HG03103 (cell line): ENCODE measurements around the gene CAPN1.

Source experiments
- ATAC-seq: cut with Tn5 transposase; IDR thresholded peaks from one replicate; pipeline ENCODE4 v1.9.1; 2021; ENCODE audit warnings: low read depth; ENCODE audit not compliant: unreplicated experiment

CAPN1 gene

DNA sequence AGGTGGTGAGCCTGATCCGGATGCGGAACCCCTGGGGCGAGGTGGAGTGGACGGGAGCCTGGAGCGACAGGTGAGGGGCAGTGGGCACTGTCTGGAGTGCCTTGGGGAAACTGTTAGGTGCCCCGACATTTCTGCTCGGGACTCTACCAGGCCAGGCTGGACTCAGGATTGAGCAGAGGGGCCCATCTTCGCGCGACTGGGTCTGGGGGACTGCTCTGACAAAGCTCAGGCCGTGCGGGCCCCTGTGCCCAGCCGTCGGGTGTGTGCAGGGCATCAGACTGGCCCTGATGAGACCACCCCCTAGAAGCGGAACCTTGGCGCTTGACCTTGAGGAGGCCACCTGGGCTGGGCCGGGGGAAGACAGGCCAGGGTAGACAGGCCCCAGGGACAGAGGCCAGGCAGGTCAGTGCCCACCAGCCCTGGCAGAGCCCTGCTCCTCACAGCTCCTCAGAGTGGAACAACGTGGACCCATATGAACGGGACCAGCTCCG, 6.3 kb downstream of the CAPN1 start:
- ATAC-seq = no peak

DNA sequence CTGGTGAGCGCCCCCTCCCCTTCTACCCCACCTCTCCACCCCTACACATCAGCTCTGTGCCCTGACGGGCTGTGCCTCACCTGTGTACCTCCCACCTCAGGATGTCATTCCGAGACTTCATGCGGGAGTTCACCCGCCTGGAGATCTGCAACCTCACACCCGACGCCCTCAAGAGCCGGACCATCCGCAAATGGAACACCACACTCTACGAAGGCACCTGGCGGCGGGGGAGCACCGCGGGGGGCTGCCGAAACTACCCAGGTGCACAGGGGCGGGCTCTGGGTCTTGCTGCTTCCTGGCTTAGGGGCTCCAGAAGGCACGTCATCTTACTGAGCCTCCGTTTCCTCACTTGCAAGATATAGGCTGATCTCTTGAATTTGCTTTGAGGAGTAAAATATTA, 6.8 kb downstream of the CAPN1 start:
- no peak for ATAC-seq

DNA sequence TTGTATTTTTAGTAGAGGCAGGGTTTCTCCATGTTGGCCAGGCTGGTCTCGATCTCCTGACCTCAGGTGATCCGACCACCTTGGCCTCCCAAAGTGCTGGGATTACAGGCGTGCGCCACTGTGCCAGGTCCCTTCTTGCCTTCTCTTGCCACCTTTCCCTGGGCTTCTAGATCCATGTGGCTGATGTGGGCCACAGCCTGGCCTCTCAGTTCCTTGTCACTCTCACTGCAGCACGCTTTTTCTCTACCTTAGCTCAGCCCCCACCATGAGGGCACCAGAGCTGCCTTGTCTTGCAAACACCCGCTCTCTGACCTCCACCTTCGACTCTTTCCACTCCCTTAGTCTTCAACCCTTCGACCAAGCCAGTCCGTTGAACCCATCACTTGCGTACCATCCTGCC, 7.5 kb downstream of the CAPN1 start:
- no peak for ATAC-seq

DNA sequence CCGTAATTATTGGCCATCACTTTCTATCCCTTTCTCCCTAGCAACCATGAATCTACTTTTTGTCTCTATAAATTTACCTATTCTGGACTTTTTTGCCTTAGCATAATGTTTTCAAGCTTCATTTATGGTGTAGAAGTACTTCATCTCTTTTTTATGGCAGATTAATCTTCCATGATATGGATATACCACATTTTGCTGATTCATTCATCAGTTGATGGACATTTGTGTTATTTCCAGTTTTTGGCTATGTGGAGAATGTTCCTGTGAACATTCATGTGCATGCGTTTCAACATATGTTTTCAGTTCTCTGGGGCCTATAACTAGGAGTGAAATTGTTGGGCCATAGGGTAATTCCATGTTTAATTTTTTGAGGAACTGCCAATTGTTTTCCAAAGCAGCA, 12.8 kb downstream of the CAPN1 start:
- no peak for ATAC-seq

DNA sequence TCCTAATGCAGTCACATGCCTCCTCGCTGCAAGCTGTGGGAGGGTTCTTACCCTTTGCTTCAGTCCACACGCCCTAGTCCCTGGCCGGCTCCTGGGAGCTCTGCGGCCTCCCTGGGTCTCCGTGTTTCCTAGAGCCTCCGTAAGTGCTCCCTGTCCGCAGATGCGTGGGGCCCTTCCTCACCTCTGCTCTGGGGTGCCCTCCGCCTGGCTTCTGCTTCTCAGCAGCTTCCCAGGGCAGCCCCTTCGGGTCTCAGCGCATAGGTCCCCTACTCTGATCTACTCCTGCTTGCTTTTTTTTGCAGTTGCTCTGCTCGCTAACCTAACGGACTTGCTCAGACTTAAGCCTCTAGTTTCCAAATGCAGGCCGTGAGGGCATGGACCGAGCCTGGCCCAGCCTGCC, 22.4 kb downstream of the CAPN1 start:
- no peak for ATAC-seq

DNA sequence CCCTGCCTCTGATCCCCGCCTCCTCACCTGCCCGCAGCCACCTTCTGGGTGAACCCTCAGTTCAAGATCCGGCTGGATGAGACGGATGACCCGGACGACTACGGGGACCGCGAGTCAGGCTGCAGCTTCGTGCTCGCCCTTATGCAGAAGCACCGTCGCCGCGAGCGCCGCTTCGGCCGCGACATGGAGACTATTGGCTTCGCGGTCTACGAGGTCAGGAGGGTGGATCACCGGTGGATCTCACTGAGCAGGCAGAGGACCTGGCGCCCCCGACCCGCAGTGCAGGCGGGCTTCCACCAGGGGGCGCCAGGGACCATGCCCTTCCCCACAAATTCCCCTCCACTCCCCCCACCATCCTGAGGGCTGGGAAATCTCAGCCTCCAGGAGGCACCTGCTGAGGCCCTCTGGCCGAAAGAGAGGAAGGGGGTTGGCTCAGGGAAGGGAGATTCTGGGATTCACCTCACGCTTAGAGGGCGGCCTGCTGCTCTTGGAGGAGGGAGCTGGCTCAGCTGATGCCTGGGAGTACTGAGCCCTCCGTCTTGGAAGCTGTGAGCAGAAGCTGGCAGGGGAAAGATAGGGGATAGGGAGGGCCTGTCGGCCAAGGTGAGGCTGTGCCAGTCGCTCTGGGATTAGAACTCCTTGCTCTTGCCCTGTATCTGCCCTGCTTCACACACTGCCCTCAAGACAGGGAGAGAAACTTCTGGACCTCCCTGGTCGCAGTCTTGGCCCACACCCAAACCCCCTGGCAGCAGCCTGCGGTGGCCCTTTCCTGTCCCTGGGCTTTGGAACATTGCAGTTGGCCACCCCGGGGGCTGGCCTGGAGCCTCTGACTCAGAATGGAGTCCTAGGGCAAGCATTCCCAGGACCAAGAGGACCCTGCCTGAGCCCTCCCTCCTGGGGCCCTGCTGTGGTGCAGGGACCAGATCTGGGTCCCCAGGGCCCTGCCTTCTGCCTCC, 23.2 kb downstream of the CAPN1 start:
- ATAC-seq = no peak

DNA sequence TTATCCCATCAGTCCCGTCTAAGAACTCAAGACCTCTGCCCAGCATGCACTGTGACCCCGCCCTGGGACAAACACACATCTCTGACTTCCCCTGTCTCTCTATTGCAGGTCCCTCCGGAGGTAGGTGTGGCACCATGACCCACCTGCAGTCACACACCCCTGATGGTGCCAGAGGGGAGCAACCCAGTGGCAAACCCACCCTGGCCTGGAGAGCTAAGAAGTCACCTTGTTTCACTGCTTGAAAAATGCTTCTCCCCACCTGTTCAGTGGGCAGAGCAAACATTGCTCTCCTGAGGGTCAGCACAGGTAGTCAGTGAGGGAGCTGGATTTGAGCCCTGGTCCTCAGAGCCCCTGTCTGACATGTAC, 23.9 kb downstream of the CAPN1 start:
- ATAC-seq = no peak

DNA sequence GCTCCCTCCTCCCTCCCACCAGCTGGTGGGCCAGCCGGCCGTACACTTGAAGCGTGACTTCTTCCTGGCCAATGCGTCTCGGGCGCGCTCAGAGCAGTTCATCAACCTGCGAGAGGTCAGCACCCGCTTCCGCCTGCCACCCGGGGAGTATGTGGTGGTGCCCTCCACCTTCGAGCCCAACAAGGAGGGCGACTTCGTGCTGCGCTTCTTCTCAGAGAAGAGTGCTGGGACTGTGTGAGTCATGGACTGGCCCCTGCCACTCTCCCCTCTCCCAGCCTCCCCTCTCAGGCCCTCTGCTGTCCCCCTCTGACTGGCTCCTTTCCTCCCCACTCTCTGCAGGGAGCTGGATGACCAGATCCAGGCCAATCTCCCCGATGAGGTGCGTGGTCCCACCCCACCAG, 24.7 kb downstream of the CAPN1 start:
- no peak for ATAC-seq

DNA sequence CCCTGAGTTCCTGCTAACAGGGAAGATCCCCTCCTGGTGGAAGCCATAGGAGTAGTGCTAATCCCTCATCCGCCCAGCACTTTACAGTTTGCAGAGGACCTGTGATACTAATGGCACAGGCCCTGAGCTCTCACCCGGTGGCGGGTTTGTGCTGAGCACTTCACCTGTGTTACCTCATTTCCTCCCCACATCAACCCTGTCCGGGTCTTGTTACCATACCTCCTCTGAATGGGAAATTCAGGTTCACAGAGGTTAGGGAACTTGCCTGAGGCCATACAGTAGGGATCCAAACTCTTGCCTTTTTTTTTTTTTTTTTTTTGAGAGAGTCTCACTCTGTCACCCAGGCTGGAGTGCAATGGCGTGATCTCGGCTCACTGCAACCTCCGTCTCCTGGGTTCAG, 25.2 kb downstream of the CAPN1 start:
- no peak for ATAC-seq

DNA sequence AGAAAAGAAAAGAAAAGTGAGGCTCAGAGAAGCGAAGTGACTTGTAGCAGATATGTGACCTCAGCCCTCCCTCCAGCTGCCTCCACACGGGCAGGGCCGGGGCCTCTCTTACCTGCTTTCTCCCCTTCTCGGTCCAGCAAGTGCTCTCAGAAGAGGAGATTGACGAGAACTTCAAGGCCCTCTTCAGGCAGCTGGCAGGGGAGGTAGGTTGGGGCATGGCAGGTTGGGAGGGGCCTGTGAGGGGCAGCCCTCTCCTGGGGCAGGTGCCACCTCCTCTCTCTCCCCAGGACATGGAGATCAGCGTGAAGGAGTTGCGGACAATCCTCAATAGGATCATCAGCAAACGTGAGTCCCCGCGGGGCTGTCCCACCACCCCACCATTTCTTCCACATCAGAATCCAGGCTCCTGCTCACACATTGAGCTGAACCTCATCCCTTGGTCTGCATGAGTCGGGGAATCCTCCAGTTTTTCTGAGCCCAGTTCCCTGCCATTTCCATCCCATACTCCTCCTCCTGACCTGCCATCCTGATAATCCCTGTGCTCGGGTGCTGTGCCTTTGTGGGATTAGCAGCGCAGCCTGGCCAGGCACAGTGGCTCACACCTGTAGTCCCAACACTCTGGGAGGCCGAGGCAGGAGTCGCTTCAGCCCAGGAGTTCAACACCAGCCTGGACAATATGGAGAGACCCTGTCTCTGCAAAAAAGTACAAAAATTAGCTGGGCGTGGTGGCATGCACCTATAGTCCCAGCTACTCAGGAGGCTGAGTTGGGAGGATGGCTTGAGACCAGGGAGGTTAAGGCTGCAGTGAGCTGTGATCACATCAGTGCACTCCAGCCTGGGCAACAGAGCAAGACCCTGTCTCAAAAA, 26.4 kb downstream of the CAPN1 start:
- no peak for ATAC-seq

DNA sequence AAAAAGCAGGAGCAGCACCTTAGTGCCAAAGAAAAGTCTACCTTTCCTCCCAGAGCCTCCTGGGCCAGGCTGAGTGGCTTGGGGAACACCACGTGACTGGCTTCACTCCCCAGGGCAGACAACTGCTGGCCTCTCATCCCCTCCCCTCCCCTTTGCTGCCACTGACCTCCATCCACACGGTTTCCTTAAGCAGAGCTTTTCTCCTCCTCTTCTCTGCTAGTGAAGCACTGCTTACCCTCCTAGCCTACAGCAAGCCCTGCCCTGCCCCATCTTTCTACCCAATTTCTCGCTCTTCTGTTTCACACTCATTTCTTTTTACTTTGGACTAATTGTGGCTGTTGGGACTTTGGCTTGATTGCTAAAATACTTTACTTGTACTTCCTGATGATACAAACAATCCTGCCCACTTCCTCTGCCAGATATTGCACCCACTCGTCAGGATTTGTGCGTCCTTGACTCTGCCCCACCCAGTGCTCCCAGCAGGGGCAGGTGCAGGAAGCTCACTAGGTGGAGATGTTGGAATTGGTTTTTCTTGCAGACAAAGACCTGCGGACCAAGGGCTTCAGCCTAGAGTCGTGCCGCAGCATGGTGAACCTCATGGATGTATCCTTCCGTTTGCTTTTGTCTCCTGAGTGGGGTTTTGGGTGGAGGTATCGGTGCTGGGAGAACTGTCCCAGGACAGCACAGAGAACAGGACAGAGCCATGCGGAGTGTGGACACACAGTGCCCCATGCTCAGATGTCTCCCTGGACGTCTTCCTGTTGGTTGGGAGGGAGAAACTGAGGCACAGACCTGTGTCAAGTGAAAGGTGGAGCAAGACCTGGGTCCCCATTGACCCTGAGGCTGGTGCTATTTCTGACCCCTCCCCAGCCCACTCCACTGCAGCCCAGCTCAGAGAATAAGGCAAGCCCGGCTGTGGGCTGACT, 27.3 kb downstream of the CAPN1 start:
- no peak for ATAC-seq

DNA sequence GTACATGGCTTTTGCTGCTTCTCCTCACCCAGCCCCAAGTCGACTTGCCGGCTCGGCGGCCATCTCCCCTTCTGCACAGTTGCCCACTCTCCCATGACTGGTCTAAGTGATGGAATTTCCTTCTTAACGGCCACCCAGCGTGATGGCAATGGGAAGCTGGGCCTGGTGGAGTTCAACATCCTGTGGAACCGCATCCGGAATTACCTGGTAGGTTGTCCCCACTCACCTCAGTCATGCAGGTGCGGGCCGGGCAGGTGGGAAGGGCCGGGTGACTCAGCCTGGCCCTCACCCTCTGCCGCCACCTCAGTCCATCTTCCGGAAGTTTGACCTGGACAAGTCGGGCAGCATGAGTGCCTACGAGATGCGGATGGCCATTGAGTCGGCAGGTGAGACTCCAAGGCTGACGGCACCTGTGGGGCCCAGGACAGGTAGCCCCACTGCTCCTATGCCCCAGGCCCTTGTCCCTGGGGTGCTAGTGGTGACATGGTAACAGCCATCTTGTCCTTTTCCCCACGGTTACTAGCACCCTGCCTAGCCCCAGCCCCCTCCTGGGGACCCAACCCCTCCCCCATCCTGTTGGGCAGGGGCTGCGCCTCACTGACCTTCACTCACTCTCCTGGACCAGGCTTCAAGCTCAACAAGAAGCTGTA, 28.1 kb downstream of the CAPN1 start:
- no peak for ATAC-seq

DNA sequence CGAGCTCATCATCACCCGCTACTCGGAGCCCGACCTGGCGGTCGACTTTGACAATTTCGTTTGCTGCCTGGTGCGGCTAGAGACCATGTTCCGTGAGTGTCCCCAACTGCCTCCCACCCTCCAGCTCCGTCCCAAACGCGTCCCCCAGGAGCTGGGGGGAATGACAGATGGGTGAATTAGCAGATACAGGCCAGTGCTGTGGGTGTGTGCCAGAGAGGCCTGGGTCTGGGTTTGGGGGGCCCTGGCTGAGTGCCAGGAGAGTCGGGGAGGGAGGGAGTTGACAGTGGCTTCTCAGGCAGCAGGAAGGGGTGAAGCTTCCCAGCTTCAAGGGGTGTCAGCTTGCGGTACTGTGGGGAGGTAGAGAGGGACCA, 28.6 kb downstream of the CAPN1 start:
- no peak for ATAC-seq

DNA sequence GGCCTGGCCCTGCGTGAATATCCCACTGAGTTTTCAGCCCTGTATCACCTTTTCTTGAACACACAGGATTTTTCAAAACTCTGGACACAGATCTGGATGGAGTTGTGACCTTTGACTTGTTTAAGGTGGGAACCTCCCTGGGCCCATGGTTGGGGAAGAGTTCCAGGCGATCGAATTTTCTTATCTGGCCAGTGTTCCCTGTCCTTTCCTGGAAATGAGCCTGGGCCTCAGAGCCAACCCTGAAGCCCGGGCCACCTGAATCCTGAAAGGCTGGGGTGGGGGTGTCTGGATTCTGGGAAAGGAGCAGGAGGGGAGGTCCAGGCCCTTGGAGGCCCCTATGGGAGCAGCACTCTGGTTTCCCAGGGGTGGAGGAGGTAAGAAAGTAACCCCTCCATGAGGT, 29.0 kb downstream of the CAPN1 start:
- no peak for ATAC-seq

DNA sequence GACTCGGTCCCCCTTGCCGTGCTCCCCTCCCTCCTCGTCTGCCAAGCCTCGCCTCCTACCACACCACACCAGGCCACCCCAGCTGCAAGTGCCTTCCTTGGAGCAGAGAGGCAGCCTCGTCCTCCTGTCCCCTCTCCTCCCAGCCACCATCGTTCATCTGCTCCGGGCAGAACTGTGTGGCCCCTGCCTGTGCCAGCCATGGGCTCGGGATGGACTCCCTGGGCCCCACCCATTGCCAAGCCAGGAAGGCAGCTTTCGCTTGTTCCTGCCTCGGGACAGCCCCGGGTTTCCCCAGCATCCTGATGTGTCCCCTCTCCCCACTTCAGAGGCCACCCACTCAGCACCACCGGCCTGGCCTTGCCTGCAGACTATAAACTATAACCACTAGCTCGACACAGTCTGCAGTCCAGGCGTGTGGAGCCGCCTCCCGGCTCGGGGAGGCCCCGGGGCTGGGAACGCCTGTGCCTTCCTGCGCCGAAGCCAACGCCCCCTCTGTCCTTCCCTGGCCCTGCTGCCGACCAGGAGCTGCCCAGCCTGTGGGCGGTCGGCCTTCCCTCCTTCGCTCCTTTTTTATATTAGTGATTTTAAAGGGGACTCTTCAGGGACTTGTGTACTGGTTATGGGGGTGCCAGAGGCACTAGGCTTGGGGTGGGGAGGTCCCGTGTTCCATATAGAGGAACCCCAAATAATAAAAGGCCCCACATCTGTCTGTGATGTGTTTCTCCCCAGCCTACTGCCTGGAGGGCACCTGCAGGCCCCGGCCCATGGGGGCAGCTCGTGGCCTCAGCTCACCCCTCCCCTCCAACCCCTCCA, 29.8 kb downstream of the CAPN1 start:
- no peak for ATAC-seq

DNA sequence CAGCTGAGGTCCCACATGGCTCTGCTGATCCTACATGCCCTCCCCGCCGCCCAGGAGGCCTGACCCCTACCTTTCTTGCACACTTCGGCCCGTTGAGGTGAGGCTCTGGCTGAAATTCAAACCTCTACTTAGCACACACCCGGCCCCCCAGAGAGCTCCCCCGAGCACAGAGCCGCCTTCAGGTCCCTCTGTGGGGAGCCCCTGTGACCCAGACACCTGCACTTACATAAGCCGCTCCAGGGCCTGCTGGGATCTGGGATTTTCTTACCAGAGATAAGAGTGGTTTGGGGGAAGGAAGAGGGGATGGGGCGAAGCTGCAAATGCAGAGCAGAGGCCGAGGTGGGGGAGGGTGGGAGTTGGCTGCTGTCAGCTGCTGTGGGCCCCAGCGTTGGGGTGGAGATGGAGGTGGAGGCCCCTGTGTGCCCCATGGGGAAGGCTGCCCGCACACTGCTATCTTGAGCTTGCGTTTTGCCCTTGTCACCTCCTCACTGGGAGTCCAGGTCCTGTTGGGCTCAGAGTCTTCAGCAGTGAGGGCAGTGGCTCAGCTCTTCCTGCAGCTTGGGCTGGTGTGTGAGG, 30.6 kb downstream of the CAPN1 start:
- no peak for ATAC-seq

DNA sequence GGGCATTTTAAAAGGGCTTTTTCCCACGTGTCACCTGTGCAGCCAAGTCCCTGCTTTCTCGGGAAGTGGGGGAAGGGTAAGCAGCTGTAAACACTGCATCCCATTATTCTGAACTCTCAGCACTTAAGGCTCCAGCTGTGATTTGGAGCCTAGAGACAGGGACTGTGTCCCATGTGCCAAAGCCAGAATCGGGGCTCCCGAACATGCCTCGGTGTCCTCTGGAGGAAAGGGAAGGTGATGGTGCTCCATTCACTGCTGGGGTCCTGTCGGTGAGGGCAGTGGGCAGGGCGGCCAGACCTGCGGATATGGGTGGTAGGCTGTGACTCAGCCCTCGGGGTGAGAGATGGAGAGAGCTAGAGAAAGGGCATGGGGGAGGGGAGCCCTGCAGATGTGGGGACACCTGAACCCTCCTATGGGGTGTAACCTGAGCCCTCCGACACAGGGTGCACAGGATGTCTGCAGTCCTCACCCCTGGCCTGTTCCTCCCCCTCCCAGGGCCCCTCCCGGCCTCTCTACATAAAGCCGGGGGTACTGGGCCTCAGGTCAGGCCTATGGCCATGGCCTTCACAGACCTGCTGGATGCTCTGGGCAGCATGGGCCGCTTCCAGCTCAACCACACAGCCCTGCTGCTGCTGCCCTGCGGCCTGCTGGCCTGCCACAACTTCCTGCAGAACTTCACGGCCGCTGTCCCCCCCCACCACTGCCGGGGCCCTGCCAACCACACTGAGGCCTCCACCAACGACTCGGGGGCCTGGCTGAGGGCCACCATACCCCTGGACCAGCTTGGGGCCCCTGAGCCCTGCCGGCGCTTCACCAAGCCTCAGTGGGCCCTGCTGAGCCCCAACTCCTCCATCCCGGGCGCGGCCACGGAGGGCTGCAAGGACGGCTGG, 31.8 kb downstream of the CAPN1 start:
- ATAC-seq = no peak
